ENCODE results near the gene RASA1. TPM values are rescaled to one million over a fixed set of nuclear protein-coding genes. Genes with fewer than 3 reads are reported as not detected.

Gene RASA1
- total and polyA plus RNA-seq, 9 of the 15 experiments (the other 6 are each of a cell fraction or from before 2014, with no cell fraction given), result 3.2 to 17.3 (median 9.2) TPM

- TF ChIP-seq ZNF277 (CRISPR knock-in tag; IDR thresholded peaks at IDR 0.05; ENCODE audit: borderline replicate concordance) (no peak), FOXK2 (conservative IDR thresholded peaks at IDR 0.05 in 1 of 2, IDR thresholded peaks at IDR 0.05 in 1 of 2; ENCODE audit: low read depth in 2 of 2) (no peak), ZSCAN29 (IDR thresholded peaks at IDR 0.05) (no peak), HNRNPLL (IDR thresholded peaks at IDR 0.05; ENCODE audit: low read depth, low read length, poor library complexity, severe bottlenecking) (no peak), ZNF174 (CRISPR knock-in tag; IDR thresholded peaks at IDR 0.05) (no peak), NR2C1 (IDR thresholded peaks at IDR 0.05) (no peak), NR2C1 (tag; IDR thresholded peaks at IDR 0.05) (no peak), ZNF75A (CRISPR knock-in tag; IDR thresholded peaks at IDR 0.05) (no peak), HSF4 (CRISPR knock-in tag; IDR thresholded peaks at IDR 0.05; ENCODE audit: borderline replicate concordance) (no peak), BHLHE40 (IDR thresholded peaks at IDR 0.05; ENCODE audit: low read length) (no peak), TBP (optimal IDR thresholded peaks at IDR 0.05; ENCODE audit: low read depth, low read length) (no peak)
- H3K4me2 ChIP-seq (ENCODE audit: insufficient read depth, low read length), result no peak overlapping the region
- ATAC-seq (no peak), FAIRE-seq (no peak), DNase-seq (ENCODE audit: extremely low read depth in 1 of 4, low spot score in 3 of 4) (no peak)
- CTCF ChIA-PET (ENCODE audit: low intra/inter-chr PET ratio), result no interaction called here
- 82% methylated on average over 11 of the region's 16 CpGs for WGBS (ENCODE audit: insufficient coverage, low coverage, missing lambda C conversion rate)
- H3K4me1 ChIP-seq (replicated peaks in 1 of 2; ENCODE audit: control insufficient read depth in 2 of 2, insufficient read depth in 2 of 2, low read length in 2 of 2), result peaks cover 0 to 6% of the 10 kb centered on the region in 2 experiments; a peak in 1 of 5 replicates
- no peak overlapping the region for H3K4me3 ChIP-seq
- no peak overlapping the region for H2AFZ ChIP-seq (ENCODE audit: low read depth, low read length)
- BruUV-seq (replicated peaks), result no TSS peak
- no peaks in the 10 kb centered on the region for H4K20me1 ChIP-seq (replicated peaks; ENCODE audit: control insufficient read depth, insufficient read depth, low read length)
- POLR2A ChIA-PET, result interaction anchor here (0.7 kb wide), 1 partner anchor 147 kb away, joined by 3 read pairs; no protein-coding TSS in a partner anchor
- H3K36me3 ChIP-seq (ENCODE audit: control insufficient read depth, insufficient read depth, low read length), result no peaks in the 10 kb centered on the region
- H3K9ac ChIP-seq (ENCODE audit: insufficient read depth in 1 of 2, low read depth in 2 of 2, low read length in 2 of 2), result no peak overlapping the region
- no peak overlapping the region for H3K27ac ChIP-seq (ENCODE audit: extremely low read depth, low read depth, low read length)
- no peaks in the 10 kb centered on the region for H3K79me2 ChIP-seq (ENCODE audit: control insufficient read depth, insufficient read depth, low read length)
- intact Hi-C loops (cut with micrococcal nuclease) (no loop called here), in situ Hi-C loops (cut with MboI) (no loop called here)
- no peaks in the 10 kb centered on the region; the same call in 1 of the 2 replicates for H3K9me3 ChIP-seq (replicated peaks; ENCODE audit: control insufficient read depth, insufficient read depth, low read depth, low read length)
- H3K27me3 ChIP-seq (ENCODE audit: control insufficient read depth in 2 of 2, insufficient read depth in 2 of 2, low read length in 2 of 2), result no peaks in the 10 kb centered on the region
- no peaks in the 10 kb centered on the region for H3K9me1 ChIP-seq (ENCODE audit: control insufficient read depth, insufficient read depth, low read length)
Measured at GRCh38 chr5:87252283-87252605, 15.4 kb upstream of the RASA1 start.

All from K562 (cell line).